GM19467 (cell line): ENCODE measurements around the gene AKT1S1.
"Not testable (repeated sequence)": the region's sequence is repeated elsewhere in the genome, so short reads cannot be mapped to it uniquely, and the experiment has no call there.

Experiments used
- ATAC-seq: cut with Tn5 transposase; IDR thresholded peaks from one replicate; pipeline ENCODE4 v1.9.1; 2021; ENCODE audit warnings: mild to moderate bottlenecking, moderate library complexity; ENCODE audit not compliant: unreplicated experiment

AKT1S1 gene

DNA sequence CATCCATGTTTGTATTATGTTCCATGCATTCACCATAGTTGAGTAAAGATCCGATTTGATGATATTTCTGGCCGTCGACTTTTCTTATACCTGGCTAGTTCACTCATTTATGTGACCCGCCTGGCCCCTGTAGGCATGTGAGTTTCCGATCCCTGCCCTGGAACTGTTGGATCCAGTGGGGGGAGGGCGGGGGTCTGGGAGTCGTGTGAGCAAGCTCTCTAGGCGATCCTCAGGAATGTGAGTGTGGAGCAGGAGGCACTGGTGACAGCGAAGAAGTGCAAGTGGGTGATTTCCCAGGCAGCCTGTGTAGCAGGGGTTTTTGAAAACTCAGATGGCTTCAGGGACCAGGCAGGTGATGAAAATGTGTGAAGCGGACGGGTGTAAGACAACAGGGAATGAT, 36.8 kb downstream of the AKT1S1 start:
- ATAC-seq = no peak

DNA sequence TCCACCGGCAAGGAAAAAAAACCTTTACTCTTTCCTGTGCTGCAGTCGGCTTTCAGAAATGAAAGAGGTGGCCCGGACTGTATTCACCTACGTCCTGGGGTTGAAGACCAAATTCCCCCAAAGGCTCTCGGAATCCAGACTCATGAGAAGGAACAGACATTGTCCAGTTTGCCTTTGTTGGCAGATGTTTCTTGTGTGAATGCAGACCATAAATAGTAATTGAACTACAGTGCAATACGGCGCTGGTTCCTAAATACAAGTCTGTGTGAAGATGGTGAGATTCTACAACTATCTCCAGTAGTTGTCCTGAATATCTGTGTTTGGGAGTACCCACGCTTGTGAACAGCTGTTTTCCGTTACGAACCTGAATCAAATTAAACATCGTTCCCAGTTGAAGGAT, 37.4 kb downstream of the AKT1S1 start:
- ATAC-seq = no peak

DNA sequence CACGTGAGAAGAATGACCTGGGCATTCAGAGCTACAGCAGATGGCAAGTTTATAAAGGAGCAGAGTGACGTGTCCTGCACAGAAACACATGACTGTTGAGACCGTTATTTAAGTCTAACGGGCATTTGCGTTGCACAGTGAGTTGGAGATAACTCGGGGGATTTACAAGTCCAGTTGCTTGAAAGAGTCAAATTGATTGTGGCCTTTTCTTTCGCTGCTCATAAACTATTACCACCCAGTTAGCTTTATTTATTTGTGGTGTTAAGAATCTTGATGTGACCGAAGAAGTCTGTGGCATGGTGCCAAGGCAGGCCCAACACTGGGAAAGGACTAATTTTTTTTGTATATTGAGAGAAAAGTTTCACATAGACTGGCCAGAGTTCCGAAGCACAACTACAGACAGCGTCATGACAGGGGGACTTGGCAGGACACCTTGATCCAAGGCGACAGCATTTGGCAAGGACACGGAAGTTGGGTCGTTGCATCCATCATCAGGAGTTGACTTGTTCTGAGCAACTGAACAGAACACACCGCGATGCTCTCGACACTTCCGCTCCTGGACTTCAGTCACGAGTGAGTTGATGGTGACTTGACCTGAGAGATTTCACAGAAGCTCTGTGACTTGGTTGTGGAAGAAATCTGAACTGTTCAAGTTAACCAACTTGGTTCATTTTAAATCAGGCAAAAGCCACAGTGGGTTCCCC, 38.1 kb downstream of the AKT1S1 start:
- ATAC-seq = no peak

DNA sequence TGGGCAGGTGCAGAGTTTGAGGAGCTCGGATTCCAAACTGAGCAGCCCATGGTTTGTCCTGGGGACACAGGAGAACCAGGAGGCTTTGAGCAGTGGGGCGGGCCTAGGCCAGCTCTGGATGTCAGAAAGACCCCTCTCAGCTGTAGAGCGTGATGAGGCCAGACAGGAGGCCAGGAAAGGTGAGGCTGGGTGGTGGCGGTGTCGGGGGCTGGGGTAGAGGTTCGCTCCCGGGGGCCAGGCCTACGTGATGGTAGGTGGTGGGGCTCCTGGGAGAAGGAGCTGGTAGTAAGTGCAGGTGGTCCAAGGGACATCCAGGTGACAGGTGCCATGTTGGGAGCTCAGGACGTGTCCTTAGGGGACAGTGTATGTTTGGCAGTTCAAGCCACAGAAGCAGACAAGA, 39.7 kb downstream of the AKT1S1 start:
- no peak for ATAC-seq

GRCh38 chr19:49837009-49837310, 40.2 kb downstream of the AKT1S1 start:
- no peak for ATAC-seq

DNA sequence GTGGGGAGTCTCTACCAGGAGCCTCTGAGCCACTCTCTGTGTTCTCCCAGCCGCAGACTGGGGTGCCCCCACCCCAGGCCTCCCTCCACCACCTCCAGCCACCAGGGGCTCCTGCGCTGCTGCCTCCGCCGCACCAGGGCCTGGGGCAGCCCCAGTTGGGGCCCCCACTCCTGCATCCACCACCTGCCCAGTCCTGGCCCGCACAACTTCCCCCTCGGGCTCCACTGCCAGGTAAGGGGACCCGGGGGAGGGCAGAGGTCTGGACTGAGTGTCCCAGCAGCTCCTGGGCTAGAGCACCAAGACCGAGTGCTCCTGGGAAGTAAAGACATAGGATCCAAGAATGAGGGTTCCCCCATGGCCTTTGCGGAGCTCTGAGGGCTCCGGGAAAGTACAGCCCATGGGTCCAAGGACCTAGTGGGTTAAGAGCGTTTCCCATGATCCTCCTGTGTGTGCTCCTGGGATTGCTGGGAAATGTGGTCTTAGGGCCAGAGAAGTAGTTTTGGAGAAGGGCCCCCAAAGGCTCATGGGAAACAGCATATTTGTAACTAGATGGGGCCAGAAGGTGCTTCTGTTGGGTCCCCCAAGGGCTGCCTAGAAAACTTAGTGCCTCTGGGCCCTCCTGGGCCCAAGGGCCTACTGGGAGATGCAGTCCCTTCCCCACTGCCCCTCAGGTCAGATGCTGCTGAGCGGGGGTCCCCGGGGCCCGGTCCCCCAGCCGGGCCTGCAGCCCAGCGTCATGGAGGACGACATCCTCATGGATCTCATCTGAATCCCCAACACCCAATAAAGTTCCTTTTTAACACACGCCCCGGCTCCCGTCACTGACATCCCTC, 40.8 kb downstream of the AKT1S1 start:
- ATAC-seq = no peak

GRCh38 chr19:49835562-49835961, 41.6 kb downstream of the AKT1S1 start:
- no peak for ATAC-seq

GRCh38 chr19:49833599-49833998, 43.6 kb downstream of the AKT1S1 start:
- no peak for ATAC-seq

DNA sequence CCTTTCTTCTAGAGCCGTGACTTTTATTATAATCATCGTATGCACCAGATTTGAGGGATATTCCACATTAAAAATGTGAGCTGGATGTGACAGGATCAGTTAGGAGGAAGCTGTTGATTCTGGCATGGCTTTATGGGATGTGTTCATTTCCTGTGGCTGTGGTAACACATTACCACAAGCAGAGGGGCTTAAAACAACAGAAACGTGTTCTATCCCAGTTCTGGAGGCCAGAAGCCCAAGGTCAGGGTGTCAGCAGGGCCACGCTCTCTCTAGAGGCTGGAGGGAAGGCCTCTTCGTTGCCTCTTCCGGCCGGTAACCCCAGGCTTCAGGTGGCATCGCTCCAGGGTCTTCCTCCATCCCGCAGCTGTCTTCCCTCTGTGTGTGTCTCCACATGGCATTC, 44.6 kb downstream of the AKT1S1 start:
- no peak for ATAC-seq

DNA sequence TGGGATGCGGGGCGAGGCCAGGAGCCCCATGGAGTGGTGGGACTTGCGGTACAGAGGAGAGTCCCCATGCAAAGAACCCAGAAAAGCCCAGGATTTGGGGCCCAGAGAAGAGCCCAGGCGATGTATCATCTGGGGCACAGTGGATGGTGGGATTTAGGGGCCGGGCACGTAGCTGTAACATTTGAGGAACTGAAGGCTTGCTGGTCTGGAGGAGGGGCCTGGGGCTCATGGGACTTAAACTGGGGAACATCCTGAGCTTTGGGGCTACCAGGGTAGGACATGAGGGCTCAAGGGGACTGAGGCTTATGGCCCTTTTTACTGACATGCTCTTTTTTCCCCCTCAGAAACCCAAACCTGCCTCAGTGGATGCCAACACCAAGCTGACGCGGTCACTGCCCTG, 45.6 kb downstream of the AKT1S1 start:
- no peak for ATAC-seq

DNA sequence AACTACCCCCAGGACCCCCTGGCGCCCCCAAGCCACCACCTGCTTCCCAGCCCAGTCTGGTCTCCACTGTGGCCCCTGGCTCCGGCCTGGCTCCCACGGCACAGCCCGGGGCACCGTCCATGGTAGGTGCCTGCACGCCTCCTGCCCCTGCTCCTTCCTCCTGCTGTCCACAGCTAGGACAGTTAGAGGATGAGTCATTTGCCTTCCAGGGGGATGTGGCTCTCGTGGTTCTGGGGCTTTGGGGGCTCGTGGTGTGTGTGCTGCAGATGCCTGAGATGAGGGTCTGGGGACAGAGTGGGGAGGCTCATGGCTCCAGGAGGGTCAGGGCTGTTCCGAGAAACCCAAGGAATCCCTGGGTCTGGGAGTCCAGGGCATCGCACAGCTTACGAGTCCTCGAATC, 46.4 kb downstream of the AKT1S1 start:
- ATAC-seq = no peak

GRCh38 chr19:49829721-49830120, 47.4 kb downstream of the AKT1S1 start:
- ATAC-seq = no peak

DNA sequence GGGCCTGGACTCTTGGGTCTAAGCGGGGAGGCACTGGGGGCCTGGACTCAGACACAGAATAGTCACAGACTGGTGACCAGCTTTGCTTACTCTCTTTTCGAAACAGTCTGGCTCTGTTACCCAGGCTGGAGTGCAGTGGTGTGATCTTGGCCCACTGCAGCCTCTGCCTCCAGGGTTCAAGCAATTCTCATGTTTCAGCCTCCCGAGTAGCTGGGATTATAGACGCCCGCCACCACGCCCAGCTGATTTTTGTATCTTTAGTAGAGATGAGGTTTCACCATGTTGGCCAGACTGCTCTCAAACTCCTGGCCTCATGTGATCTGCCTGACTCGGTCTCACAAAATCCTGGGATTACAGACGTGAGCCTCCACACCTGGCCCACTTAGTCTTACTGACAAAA, 48.0 kb downstream of the AKT1S1 start:
- no peak for ATAC-seq

- no peak for ATAC-seq
Observed at GRCh38 chr19:49827034-49827433, 50.1 kb downstream of the AKT1S1 start.

DNA sequence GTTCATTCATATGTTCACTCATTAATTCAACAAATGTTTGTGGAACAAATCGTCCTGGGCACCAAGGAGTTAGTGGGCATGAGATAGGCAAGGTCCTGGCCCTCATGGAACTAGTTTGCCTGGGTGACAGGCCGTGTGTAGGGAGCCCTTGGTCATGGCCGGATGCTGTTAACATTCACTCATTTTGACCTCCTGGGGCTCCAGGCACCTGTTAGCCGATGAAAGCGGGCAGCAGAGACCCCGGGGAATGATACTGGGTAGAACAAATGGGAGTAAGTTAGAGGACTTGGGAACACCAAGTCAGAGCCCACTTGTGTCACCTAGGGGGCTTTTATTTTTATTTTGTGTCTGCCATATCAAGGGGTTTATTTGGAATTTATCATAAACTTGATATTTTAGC, 52.5 kb downstream of the AKT1S1 start:
- ATAC-seq = no peak

GRCh38 chr19:49823472-49823871, 53.7 kb downstream of the AKT1S1 start:
- ATAC-seq = no peak

DNA sequence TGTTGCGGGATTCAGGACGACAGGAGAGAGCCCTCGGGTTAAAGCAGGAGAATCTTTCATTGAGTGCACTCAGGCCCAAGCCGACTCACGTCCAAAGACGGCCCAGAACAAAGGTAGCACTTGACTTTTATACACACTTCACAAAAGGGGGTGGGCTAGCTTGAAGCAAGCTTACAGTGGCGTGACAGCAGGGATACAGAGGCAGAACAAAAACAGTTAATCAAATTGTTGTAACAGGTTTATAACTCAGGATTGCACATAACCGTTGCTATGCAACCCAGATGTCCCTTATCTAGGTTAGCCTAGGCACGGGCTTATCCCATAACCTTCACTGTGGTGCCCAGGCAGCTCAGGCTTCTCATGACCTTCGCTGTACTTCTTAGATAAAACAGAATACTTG, 57.0 kb downstream of the AKT1S1 start:
- ATAC-seq = no peak

- ATAC-seq = not testable (repeated sequence)
Observed at GRCh38 chr19:49819452-49820115, 57.6 kb downstream of the AKT1S1 start.
